ENCODE data around the gene ST7L.

DNA sequence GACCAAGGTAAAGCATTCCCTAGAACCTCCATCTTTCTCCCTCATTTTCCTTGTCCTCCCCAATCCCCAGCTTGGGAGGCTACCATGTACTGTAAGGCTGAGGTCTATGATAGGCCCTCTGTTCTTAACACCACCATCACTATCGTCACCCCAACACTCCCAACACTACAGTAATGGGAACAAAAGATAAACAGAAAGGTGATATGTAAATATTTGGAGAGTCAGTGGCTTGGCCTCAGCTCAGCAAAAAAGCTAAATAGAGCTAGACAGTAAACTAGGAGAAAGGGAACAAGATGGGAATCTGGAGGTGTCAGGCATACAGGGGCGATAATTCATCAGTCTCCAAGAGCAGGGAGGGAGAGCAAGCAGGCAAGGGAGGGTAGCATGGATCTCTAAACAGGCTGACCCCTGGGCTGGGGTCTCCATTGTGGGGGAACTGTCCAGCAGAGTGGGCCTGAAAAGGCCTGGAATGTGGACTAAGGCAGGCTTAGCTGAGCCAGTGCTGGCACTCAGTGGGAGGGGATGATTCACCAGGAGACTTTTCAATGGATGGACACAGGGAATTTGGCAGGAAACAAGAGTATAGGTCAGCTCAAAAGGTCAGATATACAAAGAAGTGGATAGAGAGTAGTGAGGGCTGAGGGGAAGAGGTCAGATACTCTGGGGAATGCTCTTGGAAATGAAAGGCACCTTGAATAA lies 103.5 kb downstream of the ST7L start:
- TF ChIP-seq, protein P1, sequence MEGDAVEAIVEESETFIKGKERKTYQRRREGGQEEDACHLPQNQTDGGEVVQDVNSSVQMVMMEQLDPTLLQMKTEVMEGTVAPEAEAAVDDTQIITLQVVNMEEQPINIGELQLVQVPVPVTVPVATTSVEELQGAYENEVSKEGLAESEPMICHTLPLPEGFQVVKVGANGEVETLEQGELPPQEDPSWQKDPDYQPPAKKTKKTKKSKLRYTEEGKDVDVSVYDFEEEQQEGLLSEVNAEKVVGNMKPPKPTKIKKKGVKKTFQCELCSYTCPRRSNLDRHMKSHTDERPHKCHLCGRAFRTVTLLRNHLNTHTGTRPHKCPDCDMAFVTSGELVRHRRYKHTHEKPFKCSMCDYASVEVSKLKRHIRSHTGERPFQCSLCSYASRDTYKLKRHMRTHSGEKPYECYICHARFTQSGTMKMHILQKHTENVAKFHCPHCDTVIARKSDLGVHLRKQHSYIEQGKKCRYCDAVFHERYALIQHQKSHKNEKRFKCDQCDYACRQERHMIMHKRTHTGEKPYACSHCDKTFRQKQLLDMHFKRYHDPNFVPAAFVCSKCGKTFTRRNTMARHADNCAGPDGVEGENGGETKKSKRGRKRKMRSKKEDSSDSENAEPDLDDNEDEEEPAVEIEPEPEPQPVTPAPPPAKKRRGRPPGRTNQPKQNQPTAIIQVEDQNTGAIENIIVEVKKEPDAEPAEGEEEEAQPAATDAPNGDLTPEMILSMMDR (IDR thresholded peaks at IDR 0.05; ENCODE audit: extremely low read depth in 1 of 2, insufficient read depth in 1 of 2, low read depth in 1 of 2, low read length in 2 of 2): no peak
- TF ChIP-seq JUN (IDR thresholded peaks at IDR 0.05; ENCODE audit: borderline replicate concordance, insufficient read depth, insufficient read length, low read depth) (no peak), POLR2A (IDR thresholded peaks at IDR 0.05; ENCODE audit: low read depth, low read length) (no peak), EZH2 (IDR thresholded peaks at IDR 0.05; ENCODE audit: borderline replicate concordance, low read depth, low read length, severe bottlenecking) (no peak), POLR2AphosphoS5 (IDR thresholded peaks at IDR 0.05; ENCODE audit: insufficient read depth, low read depth, low read length) (no peak), GATA2 (IDR thresholded peaks at IDR 0.05; ENCODE audit: insufficient read depth, insufficient read length, low read depth, low read length) (no peak), MYC (IDR thresholded peaks at IDR 0.05; ENCODE audit: low read depth, low read length) (no peak), FOS (IDR thresholded peaks at IDR 0.05; ENCODE audit: borderline replicate concordance, insufficient read depth, low read length) (peak; percentile 13)
- TF ChIP-seq, protein P2, sequence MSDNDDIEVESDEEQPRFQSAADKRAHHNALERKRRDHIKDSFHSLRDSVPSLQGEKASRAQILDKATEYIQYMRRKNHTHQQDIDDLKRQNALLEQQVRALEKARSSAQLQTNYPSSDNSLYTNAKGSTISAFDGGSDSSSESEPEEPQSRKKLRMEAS (IDR thresholded peaks at IDR 0.05; ENCODE audit: insufficient read depth, insufficient read length): no peak
